Activated CD8-positive, alpha-beta memory T cell treated with anti-CD3 and anti-CD28 coated beads, Interleukin-2, amount 50 U/mL, for 4 hours (primary cell): ENCODE measurements around the gene CEBPE.
A peak's percentile ranks its signal among the peaks of the same experiment; 100 is the strongest.
"Not testable (repeated sequence)": the region's sequence is repeated elsewhere in the genome, so short reads cannot be mapped to it uniquely, and the experiment has no call there.

Source experiments
- DNase-seq: peaks from one replicate; pipeline ENCODE4 v3.0.0-alpha.2; 2020

CEBPE gene

GRCh38 chr14:23120541-23121251 lies 1.6 kb upstream of the CEBPE start:
- peak; percentile 74 for DNase-seq

GRCh38 chr14:23119363-23120327 lies 590 bp upstream of the CEBPE start:
- DNase-seq: no peak

- no peak for DNase-seq
Measured at GRCh38 chr14:23117371-23118020, 1.6 kb downstream of the CEBPE start.

GRCh38 chr14:23115918-23116317 lies 3.1 kb downstream of the CEBPE start:
- DNase-seq: no peak

GRCh38 chr14:23115039-23115731 lies 3.9 kb downstream of the CEBPE start:
- DNase-seq: no peak

- DNase-seq: no peak
Measured at GRCh38 chr14:23114669-23115038, 4.4 kb downstream of the CEBPE start.

GRCh38 chr14:23114120-23114458 lies 5.0 kb downstream of the CEBPE start:
- DNase-seq: no peak

- no peak for DNase-seq
Measured at GRCh38 chr14:23113431-23114119, 5.5 kb downstream of the CEBPE start.

GRCh38 chr14:23112359-23113178 lies 6.5 kb downstream of the CEBPE start:
- no peak for DNase-seq

GRCh38 chr14:23110579-23111365 lies 8.3 kb downstream of the CEBPE start:
- no peak for DNase-seq

GRCh38 chr14:23109769-23110168 lies 9.3 kb downstream of the CEBPE start:
- DNase-seq: no peak

GRCh38 chr14:23108169-23108568 lies 10.9 kb downstream of the CEBPE start:
- DNase-seq: not testable (repeated sequence)

GRCh38 chr14:23107620-23108019 lies 11.4 kb downstream of the CEBPE start:
- DNase-seq: not testable (repeated sequence)

GRCh38 chr14:23106747-23107045 lies 12.4 kb downstream of the CEBPE start:
- DNase-seq: no peak

- DNase-seq: no peak
Measured at GRCh38 chr14:23105348-23105824, 13.7 kb downstream of the CEBPE start.

GRCh38 chr14:23104591-23105347 lies 14.3 kb downstream of the CEBPE start, which contains the start of gene CIROP:
TSS of gene CIROP (minus strand) at chr14:23104989. CDS start at chr14:23104920, 69 bp downstream.
- DNase-seq: no peak

GRCh38 chr14:23104070-23104590 lies 14.9 kb downstream of the CEBPE start:
- DNase-seq: no peak

GRCh38 chr14:23103581-23103980 lies 15.5 kb downstream of the CEBPE start:
- DNase-seq: no peak

- no peak for DNase-seq
Measured at GRCh38 chr14:23102801-23103200, 16.3 kb downstream of the CEBPE start.
